DMS153 treated with DMSO at 0.1 percent for 48 hours (cell line): ENCODE data around the gene TEDC1.
A peak's percentile ranks its signal among the peaks of the same experiment; 100 is the strongest.

Experiments used
- DNase-seq: peaks from one replicate; lab custom pipeline; 2025; ENCODE audit not compliant: unreplicated experiment; lab: John Stamatoyannopoulos, UW

Gene TEDC1

GRCh38 chr14:105473677-105474482 lies 17.2 kb upstream of the TEDC1 start:
- DNase-seq = peak; percentile 36

DNA sequence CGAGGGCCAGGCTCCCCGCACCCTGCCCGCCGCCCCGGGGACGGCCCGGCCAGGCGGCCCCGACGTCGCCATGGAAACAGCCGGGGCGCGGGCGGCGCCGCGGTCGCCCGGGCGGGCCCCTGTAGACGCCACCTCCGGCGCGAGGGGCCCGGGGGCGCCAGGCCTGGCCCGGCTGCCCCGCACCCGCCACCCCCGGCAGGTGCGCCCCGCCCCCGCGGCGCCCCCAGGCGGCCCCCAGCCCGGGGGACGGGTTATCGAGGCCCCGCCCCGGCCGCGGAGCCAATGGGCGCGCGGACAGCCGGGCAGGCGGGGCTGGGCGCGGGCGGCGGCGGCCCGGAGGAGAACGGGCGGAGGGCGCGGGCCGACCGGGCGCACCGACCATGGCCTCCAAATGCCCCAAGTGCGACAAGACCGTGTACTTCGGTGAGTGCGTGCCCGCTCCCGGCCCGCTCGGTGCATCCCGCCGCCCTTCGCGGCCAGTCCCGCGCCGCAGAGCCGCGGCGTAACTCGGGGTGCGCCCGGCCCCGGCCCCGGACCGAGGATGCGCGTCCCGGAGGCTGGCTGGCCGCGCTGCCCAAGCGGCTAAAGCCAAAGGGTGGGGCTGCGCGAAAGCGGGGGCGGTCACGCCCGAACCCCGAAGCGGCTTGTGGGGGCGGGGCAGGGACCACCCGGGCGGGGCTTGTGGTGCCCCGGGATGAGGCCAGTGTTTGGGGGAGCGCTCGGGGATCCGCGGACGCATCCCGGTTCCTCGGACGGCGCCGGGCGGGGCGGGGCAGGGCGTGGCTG lies 16.4 kb upstream of the TEDC1 start, which contains the start of gene CRIP2:
Gene CRIP2, plus strand, starts transcription at position 339 of the 786 bp plus-strand sequence. Its CDS starts 42 bp downstream, at position 381.
- no peak for DNase-seq

- DNase-seq = no peak
These were observed 15.6 kb upstream of the TEDC1 start for GRCh38 chr14:105475269-105476096.

DNA sequence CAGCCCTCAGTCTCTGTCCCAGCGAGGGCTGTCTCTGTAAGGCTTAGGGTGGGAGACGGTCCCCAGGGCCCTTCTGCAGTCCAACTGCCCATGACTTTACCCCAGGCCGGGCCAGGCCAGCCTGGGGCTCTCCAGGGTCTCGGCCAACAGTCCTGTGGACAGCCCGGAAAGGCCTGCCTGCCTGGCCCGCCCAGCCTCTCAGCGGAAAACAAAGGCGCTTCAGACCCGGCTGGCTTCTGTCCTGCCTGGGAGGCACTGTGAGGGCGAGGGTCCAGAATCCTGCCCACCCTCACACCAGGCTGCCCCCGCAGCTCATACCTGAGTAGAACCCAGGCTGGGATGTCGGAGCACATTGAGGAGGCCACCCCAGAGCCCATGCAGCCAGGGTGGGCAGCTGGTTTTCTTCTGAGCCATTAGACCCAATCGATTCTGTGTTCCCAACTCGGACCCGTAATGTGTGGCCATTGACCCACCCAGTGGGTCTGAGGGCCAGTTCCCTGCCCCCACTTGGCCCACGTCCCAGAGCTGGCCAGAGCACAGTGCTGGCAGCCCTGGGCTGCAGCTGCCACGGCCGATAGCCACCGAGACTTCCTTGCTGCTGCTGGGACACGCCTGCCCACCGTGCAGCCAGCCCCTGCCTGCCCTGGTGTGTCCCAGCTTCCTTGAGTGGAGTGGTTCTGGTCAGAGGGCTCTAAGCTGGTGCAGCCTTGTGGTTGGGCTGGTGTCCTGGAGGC lies 14.8 kb upstream of the TEDC1 start:
- DNase-seq = no peak

DNA sequence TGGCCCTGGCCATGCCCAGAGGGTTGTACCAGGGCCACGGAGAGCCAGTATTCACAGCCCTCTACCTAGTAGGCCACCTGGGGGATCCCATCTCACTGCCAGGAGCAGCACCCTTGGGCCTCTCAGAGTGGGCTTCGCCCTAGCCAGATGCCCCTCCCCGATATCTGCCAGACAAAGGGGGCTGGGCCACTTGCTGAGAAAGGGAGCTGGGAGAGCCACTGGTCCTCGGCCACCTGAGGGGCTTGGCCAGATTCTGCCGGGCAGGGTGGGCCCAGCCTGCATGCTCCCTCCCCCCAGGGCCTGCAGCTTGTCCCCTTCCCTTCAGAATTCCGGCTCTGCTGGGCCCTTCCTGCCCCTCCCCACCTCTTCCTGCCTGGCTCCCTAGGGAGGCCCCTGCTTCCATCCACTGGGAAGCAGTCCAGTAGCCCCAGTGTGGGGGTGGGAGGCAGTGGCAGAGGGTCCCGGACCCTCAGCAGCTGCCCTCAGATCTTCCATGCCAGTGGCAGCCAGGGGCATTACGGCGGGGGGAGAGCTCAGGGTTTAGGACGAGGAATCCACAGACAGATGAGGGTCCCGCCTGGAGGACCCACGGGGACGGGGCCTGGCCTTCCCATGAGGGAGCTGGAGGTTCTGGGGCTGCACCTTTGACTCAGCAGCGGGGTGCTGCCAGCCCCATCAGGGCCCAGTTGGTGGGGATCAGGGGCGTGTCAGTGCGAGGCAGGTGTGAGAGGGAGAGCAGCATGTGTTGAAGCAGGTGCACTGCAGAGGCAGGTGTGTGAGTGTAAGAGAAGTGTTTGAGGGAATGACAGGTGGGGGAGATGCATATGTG lies 14.0 kb upstream of the TEDC1 start:
- DNase-seq = no peak

GRCh38 chr14:105477660-105478397 lies 13.2 kb upstream of the TEDC1 start:
- no peak for DNase-seq

DNA sequence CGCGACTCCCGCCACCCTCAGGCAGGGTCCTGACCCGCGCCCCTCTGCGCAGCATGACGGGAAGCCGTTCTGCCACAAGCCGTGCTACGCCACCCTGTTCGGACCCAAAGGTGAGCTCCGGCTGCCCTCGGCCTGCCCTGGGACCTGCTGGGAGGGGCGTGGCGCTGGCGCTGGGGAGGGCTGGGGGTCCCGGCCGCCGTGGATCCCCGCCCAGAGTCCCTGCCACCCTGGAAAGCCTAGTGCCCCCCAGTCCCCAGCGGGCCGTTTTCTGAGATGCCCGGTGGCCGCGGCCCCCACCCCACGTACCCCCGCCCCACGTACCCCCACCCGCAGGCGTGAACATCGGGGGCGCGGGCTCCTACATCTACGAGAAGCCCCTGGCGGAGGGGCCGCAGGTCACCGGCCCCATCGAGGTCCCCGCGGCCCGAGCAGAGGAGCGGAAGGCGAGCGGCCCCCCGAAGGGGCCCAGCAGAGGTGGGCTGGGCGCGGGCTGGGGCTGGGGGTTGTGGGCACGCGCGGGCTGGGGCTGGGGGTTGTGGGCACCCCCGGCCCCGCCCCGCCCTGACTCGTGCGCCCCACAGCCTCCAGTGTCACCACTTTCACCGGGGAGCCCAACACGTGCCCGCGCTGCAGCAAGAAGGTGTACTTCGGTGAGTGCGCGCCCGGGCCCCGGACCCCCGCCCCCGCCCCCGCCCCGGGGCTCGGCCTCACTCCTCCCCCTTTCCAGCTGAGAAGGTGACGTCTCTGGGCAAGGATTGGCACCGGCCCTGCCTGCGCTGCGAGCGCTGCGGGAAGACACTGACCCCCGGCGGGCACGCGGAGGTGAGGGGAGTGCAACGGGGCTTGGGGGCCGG lies 12.4 kb upstream of the TEDC1 start:
- no peak for DNase-seq

DNA sequence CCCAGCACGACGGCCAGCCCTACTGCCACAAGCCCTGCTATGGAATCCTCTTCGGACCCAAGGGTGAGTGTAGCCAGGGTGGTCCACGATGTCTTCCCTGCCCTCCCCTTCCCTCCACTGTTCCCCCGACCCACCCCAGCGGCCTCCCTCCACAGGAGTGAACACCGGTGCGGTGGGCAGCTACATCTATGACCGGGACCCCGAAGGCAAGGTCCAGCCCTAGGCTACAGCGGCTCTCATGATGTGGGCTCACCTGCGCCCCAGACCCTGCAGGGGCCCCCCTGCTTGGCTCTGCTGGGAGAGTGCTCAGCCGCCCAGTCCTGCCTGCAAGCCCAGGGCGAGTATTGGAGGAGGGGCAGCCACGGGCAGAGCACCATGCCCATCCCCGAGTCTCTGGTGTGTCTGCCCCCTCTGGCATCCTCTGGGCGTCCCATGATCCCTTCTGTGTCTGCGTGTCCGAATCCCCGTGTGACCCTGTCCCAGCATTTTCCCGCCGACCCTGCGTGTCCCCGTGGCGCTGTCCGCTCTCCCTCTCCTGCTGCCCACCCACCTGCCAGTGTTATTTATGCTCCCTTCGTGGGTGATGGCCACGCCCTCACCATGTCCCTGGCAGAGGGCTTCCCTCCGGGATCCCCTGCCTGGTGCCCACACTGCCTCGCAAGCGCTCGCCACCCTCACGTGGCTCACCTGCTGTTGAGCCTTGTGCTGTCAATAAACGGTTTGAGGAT lies 11.5 kb upstream of the TEDC1 start:
- no peak for DNase-seq

DNA sequence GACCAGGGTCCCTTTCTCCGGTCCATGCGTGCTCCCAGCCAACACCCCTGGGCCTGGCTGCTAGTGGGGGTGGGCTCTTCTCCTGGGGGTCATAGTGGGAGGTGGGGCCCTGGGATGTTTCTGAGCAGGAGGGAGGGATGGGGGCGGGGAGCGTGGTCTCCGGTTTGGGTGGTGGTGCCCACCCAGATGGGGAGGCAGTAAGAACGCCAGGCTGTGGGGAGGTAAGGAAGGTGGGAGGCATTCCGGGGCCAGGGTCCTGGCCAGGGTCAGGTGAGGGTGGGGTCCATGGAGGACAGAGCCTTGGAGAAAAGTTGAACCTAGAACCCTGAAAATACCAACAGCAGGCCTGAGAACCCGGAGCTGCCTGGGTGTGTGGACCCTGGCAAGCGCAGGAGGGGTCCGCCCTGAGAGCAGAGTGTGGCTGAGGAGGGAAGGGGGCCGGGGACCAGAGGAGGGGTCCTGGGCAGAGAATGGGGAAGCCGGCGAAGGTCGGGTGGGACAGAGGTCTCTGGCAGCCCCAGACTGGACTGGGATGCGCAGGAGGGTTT lies 10.8 kb upstream of the TEDC1 start:
- DNase-seq = no peak

DNA sequence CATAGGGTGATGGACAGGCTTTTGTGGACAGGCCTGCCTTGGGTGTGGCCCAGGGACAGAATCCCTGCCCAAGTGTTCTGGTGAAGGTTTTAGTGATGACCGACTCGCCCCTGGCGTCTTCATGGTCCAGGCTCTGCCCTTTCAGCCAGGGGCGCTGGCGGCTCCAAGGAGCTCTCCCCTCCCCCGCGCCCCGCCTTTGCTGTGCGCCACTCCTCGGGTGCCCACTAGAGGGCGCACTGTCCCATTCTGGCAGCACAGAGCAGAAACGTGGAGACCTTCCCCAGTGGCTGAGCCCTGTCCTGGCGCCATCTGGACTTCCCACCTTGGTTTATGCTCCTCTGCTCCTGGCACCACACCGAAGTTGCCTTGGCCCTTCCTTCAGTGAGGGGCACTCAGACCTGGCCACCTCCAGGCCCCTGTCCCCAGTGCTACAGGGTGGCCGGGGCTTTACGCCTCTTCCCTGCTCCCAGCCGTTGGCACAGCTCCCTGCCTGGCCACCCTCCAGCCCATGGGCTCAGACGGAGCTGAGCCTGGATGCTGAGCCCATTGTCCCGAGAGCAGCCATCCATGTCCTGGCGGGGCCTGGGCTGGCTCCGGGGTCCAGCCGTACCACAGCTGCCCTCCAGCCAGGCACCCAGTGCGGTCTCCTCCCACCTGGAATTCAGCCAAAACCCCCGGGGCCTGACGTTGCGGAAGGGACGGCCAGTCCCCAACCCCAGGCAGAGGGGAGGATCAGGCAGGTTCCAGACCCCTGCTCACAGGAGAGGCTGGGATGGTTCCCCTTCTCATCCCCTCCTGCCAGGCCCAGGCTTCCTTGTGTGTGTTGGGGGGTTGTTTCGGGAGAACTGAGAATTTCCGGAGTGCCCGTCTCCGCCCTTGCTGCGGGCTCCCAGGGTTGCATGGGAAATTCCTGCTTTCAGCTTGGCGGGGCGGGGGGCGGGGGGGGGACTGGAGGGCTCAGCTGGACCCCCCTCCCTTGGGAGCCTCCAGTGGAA lies 9.9 kb upstream of the TEDC1 start:
- peak; percentile 32 for DNase-seq

- peak; percentile 64 for DNase-seq
These were observed 9.1 kb upstream of the TEDC1 start for GRCh38 chr14:105481886-105482457.

DNA sequence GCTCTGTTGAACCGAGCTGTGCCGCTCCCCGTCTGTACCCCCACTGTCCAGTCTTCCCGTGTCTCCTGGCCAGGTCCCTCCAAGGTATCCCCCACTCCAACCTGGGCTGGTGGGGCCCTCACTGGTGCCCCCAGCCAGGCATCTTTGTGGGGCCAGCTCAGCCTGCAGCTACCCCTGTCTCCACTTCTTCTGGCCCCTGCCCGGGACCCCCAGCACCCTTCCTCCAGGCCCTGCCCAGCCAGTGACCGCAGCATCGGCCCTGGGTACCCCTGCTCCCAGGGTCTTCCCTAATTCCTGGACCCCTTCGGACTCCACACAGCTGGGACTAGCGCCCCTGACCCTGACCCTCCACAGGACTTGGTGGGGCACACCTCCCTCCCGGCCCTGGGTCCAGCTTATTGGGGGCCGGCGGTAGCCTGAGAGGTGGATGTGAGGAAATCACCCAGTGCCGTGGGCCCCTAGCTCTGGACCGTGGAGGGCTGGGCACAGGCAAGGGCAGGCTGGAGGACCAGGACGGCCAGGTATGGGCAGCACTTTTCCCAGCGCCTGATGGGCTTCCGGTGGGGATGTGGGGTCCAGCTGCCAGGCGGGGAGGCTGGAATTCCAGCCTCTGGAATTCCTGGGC lies 8.4 kb upstream of the TEDC1 start:
- no peak for DNase-seq

DNA sequence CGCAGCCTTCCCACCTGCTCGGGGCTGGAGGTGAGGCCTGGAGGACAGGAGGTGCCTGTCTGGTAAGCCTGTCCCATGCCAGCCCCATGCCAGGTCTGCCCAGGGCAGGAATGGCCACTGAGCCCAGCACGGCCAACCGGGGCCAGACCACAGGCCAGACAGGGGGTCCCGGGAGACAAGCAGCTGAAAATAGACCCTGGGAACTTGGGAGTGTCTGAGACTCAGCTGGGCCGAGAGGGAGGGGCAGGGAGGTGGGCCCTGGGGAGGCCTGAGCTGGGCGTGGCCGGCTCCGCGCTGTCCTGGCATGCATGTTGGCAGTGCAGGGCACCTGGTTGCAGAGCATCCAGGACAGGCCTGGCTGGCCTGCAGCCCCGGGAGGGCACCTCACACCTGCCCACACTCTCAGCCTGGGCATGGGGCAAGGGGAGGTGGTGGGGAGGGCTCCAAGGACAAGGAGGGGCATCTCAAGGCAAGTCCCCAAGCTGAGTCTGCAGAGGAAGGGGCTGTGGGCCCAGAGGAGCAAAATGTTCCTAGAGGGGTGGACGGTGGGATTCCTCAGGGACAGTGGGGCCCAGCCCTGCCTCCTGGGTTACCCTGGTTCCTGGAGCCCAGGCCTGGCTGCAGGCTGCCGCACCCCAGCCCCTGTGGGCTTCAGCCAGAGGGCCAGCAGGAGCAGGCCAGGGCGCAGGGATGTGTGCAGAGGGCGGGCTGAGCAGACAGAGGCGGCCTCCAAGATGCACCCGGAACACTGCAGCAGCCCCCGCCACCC lies 7.6 kb upstream of the TEDC1 start:
- no peak for DNase-seq
